Natural killer cell treated with Interleukin-12 subunit alpha and Interleukin-12 subunit beta and Interleukin-15 and Interleukin-18, amount 100 ng/mL, for 72 hours (primary cell): ENCODE results near the gene EIF2B2. TPM values are rescaled to one million over a fixed set of nuclear protein-coding genes. Genes with fewer than 3 reads are reported as not detected.

ENCODE experiments used
- ATAC-seq, 2 donors: fragments of 150-1000 bp; cut with Tn5 transposase in 1 of 2; sonication (Bioruptor Pico), chemical (Tn5 transposase) in 1 of 2; 2 replicates each; pipeline ENCODE4 v1.10.0; 2021
- DNase-seq: peaks from one replicate; pipeline ENCODE4 v3.0.0; 2022; ENCODE audit warnings: low spot score
- H3K27ac Mint-ChIP-seq, 2 donors: 1 replicate in 1 of 2; 2 replicates in 1 of 2; pipeline ENCODE4 v1.8.0; 2022; ENCODE audit warnings: mixed read lengths in 2 of 2, mild to moderate bottlenecking in 1 of 2, moderate library complexity in 1 of 2
- H3K27me3 Mint-ChIP-seq, 2 donors: 1 replicate in 1 of 2; 2 replicates in 1 of 2; pipeline ENCODE4 v1.8.0; 2022; ENCODE audit warnings: mixed read lengths in 2 of 2
- H3K36me3 Mint-ChIP-seq: one replicate; pipeline ENCODE4 v1.8.0; 2022; ENCODE audit warnings: mixed read lengths
- H3K4me1 Mint-ChIP-seq, 2 donors: 1 replicate in 1 of 2; 2 replicates in 1 of 2; pipeline ENCODE4 v1.8.0; 2022; ENCODE audit warnings: low read depth in 2 of 2, mixed read lengths in 2 of 2, mild to moderate bottlenecking in 1 of 2
- H3K4me3 Mint-ChIP-seq: one replicate; pipeline ENCODE4 v1.8.0; 2022; ENCODE audit warnings: mixed read lengths
- H3K9me3 Mint-ChIP-seq: 2 replicates; pipeline ENCODE4 v1.8.0; 2022; ENCODE audit warnings: mixed read lengths
- total RNA-seq, 2 donors: library from RNA; stranded (reverse); gene quantifications; one replicate each; pipeline ENCODE4 v1.2.3, GENCODE V29; 2022

EIF2B2 gene
- total RNA-seq, 2 donors from 2014 or later: 60.2 to 68.0 TPM

- Mint-ChIP-seq H3K36me3 (peaks cover 7% of the 10 kb centered on the region), H3K27me3 (no peaks in the 10 kb centered on the region), H3K9me3 (no peaks in the 10 kb centered on the region), H3K27ac (peak overlapping the region in 1 of 2 donors; percentile 30), H3K4me1 (peaks cover 28 to 43% of the 10 kb centered on the region in 2 donors), H3K4me3 (no peak overlapping the region)
- ATAC-seq (no peak), DNase-seq (no peak)
These were observed 45.4 kb downstream of the EIF2B2 start for GRCh38 chr14:75048101-75048500.

DNA sequence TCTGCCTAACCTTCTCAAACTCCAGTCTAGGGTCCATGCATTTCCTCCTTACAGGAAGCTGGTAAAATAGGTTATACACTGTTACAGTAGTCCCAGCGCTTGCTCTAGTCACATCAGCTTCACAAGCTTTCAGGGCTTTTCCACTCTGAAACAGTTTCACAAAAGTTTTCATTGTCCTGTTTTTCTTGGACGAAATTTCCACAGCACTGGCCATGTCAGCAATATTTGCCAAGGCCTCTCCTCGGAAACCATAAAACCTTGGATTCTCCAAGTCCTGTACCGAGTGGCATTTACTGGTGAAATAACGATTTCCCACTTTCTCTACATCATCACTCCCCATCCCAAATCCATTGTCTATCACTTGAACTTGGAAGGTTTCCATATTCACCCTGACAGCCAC, 46.4 kb downstream of the EIF2B2 start:
- no peaks in the 10 kb centered on the region for H3K27me3 Mint-ChIP-seq
- no peak overlapping the region for H3K4me3 Mint-ChIP-seq
- no peaks in the 10 kb centered on the region for H3K9me3 Mint-ChIP-seq
- DNase-seq: no peak
- H3K4me1 Mint-ChIP-seq: peaks cover 28 to 47% of the 10 kb centered on the region in 2 donors
- no peak for ATAC-seq
- H3K36me3 Mint-ChIP-seq: peaks cover 7% of the 10 kb centered on the region
- H3K27ac Mint-ChIP-seq: no peak overlapping the region

- Mint-ChIP-seq H3K27ac (peak overlapping the region; percentile 77 to 96), H3K4me3 (peak overlapping the region; percentile 80), H3K27me3 (no peaks in the 10 kb centered on the region), H3K4me1 (peaks cover 24 to 47% of the 10 kb centered on the region in 2 donors), H3K9me3 (no peaks in the 10 kb centered on the region), H3K36me3 (peaks cover 7% of the 10 kb centered on the region)
- ATAC-seq (no peak), DNase-seq (no peak)
These were observed 47.0 kb downstream of the EIF2B2 start for GRCh38 chr14:75049731-75050201.

DNA sequence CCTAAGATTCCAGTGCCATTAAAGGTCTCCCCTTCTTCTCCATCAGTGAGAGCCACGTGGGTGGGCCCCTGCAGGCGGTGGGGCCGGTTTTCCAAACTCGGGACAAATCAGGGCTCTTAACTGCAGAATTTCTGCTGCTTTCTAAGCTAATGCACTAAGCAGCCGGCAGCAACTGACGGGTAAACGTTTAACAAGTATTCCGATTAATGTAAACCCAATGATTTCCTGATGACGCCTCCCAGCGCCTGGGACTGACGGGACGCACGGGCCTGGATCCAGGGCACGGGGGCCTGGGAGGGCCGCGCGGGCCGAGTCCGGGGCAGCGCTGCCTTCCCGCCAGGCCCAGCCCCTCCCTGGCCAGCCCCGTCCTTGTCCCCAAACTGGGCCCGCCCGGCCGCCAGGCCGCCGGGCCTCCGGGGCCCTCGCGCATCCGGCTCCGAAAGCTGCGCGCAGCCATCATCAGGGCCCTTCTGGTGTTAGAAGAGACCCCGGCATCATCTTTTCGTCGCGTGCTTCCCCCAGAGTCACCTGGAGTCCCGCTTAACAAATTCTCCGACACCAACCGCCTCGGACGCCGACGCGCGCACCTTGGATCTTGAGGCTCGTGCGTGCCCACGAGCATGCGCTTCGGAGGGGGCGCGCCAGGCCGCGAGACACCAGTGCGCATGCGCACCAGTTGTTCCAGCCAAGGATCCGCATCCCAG, 48.3 kb downstream of the EIF2B2 start, which contains the start of gene MLH3:
MLH3 (minus strand) TSS at position 616 of the 704 bp plus-strand sequence. CDS start 1,812 bp downstream, outside the sequence.
- Mint-ChIP-seq H3K36me3 (peaks cover 14% of the 10 kb centered on the region), H3K27me3 (no peaks in the 10 kb centered on the region), H3K4me3 (peak within 1 kb of the TSS; percentile 80), H3K27ac (peak within 1 kb of the TSS; percentile 77 to 96), H3K9me3 (no peaks in the 10 kb centered on the region), H3K4me1 (peaks cover 23 to 48% of the 10 kb centered on the region in 2 donors)
- ATAC-seq (peak; percentile 91 to 92), DNase-seq (peak; percentile 83)

DNA sequence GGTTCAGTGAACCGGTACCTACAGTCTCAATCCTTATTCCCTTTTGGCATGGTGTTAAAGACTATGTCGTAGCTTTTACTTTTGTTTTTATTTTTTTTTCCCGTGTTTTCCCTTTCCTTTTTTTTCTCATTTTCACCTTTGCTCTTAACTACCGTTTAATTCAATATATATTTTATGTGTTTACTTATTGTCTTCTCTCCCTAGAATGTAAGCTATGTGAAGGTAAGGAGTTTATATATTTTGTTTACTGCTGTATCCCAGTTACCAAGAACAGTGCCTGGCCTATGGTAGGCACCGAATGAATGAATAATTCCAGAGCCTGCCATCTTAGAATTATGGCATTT, 48.8 kb downstream of the EIF2B2 start:
- no peaks in the 10 kb centered on the region for H3K9me3 Mint-ChIP-seq
- peaks cover 20 to 44% of the 10 kb centered on the region in 2 donors for H3K4me1 Mint-ChIP-seq
- peak overlapping the region; percentile 80 for H3K4me3 Mint-ChIP-seq
- peaks cover 11% of the 10 kb centered on the region for H3K36me3 Mint-ChIP-seq
- H3K27me3 Mint-ChIP-seq: no peaks in the 10 kb centered on the region
- H3K27ac Mint-ChIP-seq: peak overlapping the region; percentile 77 to 96
- no peak for DNase-seq
- no peak for ATAC-seq

GRCh38 chr14:75053396-75054291, 50.9 kb downstream of the EIF2B2 start:
- no peaks in the 10 kb centered on the region for H3K9me3 Mint-ChIP-seq
- H3K27ac Mint-ChIP-seq: no peak overlapping the region

DNA sequence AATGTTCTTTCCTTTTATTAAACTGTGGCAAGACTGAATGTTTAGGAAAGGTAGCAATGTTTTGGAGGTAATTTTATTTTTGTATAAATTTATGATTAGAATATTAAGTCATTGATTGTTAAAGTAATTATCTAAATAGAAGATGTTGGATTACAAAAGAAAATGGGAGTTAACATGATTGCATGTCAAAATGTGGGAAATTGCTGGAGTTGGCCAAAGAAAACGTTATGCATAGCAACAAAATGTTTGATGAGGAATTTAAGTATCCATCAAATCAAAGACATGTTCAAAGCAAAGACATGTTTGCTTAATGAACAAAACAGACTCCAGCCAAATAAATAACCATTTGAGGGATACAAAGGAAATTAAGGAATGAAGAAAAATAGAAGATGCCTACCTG, 51.7 kb downstream of the EIF2B2 start:
- Mint-ChIP-seq H3K27ac (no peak overlapping the region), H3K4me3 (no peak overlapping the region), H3K27me3 (no peaks in the 10 kb centered on the region), H3K4me1 (peaks cover 12 to 28% of the 10 kb centered on the region in 2 donors), H3K36me3 (peaks cover 9% of the 10 kb centered on the region), H3K9me3 (no peaks in the 10 kb centered on the region)
- DNase-seq: no peak
- ATAC-seq: no peak

More at GRCh38 chr14:75053396-75054291, 50.9 kb downstream of the EIF2B2 start:
- DNase-seq: no peak
- no peak for ATAC-seq
- Mint-ChIP-seq H3K36me3 (peaks cover 7% of the 10 kb centered on the region), H3K27me3 (no peaks in the 10 kb centered on the region), H3K4me3 (no peak overlapping the region), H3K4me1 (peaks cover 14 to 35% of the 10 kb centered on the region in 2 donors)

GRCh38 chr14:75059642-75060041, 56.9 kb downstream of the EIF2B2 start:
- ATAC-seq (no peak), DNase-seq (no peak)
- no peaks in the 10 kb centered on the region for H3K9me3 Mint-ChIP-seq
- H3K36me3 Mint-ChIP-seq: peaks cover 13% of the 10 kb centered on the region
- H3K4me3 Mint-ChIP-seq: no peak overlapping the region
- no peaks in the 10 kb centered on the region for H3K27me3 Mint-ChIP-seq
- peaks cover 22 to 25% of the 10 kb centered on the region in 2 donors for H3K4me1 Mint-ChIP-seq
- H3K27ac Mint-ChIP-seq: no peak overlapping the region

GRCh38 chr14:75060420-75060819, 57.7 kb downstream of the EIF2B2 start:
- Mint-ChIP-seq H3K4me1 (peaks cover 22 to 24% of the 10 kb centered on the region in 2 donors), H3K4me3 (no peak overlapping the region), H3K36me3 (peaks cover 11% of the 10 kb centered on the region), H3K27me3 (no peaks in the 10 kb centered on the region), H3K27ac (no peak overlapping the region), H3K9me3 (no peaks in the 10 kb centered on the region)
- ATAC-seq: no peak
- no peak for DNase-seq

Other genes starting within 250 kb of the EIF2B2 start
- 10 to 100 TPM; 53.6 to 74.8 TPM for gene YLPM1, start 239.6 kb upstream of the EIF2B2 start, total RNA-seq
- 1 to 10 TPM in 1 of 2 donors, under 1 TPM in 1; 0.56 to 1.5 TPM for gene PROX2, start 126.8 kb upstream of the EIF2B2 start, total RNA-seq
- 100 to 1,000 TPM; 127 to 136 TPM for gene DLST, start 121.0 kb upstream of the EIF2B2 start, total RNA-seq
- gene RPS6KL1, start 79.7 kb upstream of the EIF2B2 start, total RNA-seq: 10 to 100 TPM; 10.0 to 12.8 TPM
- not detected for gene PGF, start 47.3 kb upstream of the EIF2B2 start, total RNA-seq
- gene MLH3, start 48.5 kb downstream of the EIF2B2 start, total RNA-seq: 10 to 100 TPM; 27.6 to 40.2 TPM
- gene ACYP1, start 61.1 kb downstream of the EIF2B2 start, total RNA-seq: 10 to 100 TPM; 29.3 to 40.5 TPM
- gene ZC2HC1C, start 66.7 kb downstream of the EIF2B2 start, total RNA-seq: 1 to 10 TPM in 1 of 2 donors, under 1 TPM in 1; 0.88 to 1.4 TPM
- gene NEK9, start 124.1 kb downstream of the EIF2B2 start, total RNA-seq: 10 to 100 TPM; 66.6 to 80.0 TPM
- gene TMED10, start 173.7 kb downstream of the EIF2B2 start, total RNA-seq: 100 to 1,000 TPM; 200 to 265 TPM